Measurements from ENCODE around the gene ERI3. TPM values are rescaled to one million over a fixed set of nuclear protein-coding genes. Genes with fewer than 3 reads are reported as not detected.

ERI3 gene
- total and polyA plus RNA-seq, 9 of the 15 experiments (the other 6 are each of a cell fraction or from before 2014, with no cell fraction given): 47.8 to 93.4 (median 67.2) TPM

GRCh38 chr1:44290250-44291094, 64.6 kb downstream of the ERI3 start (continued):
- TF ChIP-seq CUX1 (CRISPR knock-in tag; IDR thresholded peaks at IDR 0.05): no peak; the same call in 1 of the 2 replicates
- TF ChIP-seq ZC3H4 (CRISPR knock-in tag; IDR thresholded peaks at IDR 0.05; ENCODE audit: borderline replicate concordance): no peak
- no peak for TF ChIP-seq RNF219 (CRISPR knock-in tag; IDR thresholded peaks at IDR 0.05)
- peak; percentile 42 for TF ChIP-seq ETV1 (tag; conservative IDR thresholded peaks at IDR 0.05; ENCODE audit: low read depth)
- TF ChIP-seq HMG20B (CRISPR knock-in tag; IDR thresholded peaks at IDR 0.05): no peak
- no peak for TF ChIP-seq POU5F1 (IDR thresholded peaks at IDR 0.05; ENCODE audit: borderline replicate concordance, low read depth, low read length, partially characterized antibody)
- peak; percentile 67; the same call in 1 of the 2 replicates for TF ChIP-seq FOXP4 (CRISPR knock-in tag; IDR thresholded peaks at IDR 0.05; ENCODE audit: borderline replicate concordance)
- peak; percentile 98 for TF ChIP-seq ARID1B (IDR thresholded peaks at IDR 0.05)
- no peak for TF ChIP-seq ESRRB (CRISPR knock-in tag; IDR thresholded peaks at IDR 0.05; ENCODE audit: borderline replicate concordance)
- TF ChIP-seq MEIS2 (IDR thresholded peaks at IDR 0.05; ENCODE audit: partially characterized antibody): peak; percentile 94
- no peak for TF ChIP-seq ZNF408 (CRISPR knock-in tag; IDR thresholded peaks at IDR 0.05; ENCODE audit: low read depth)
- peak; percentile 100 for TF ChIP-seq CTBP1 (IDR thresholded peaks at IDR 0.05; ENCODE audit: borderline replicate concordance)
- TF ChIP-seq E2F1 (CRISPR knock-in tag; IDR thresholded peaks at IDR 0.05): no peak
- peak; percentile 85; the same call in 1 of the 2 replicates for TF ChIP-seq ZNF583 (CRISPR knock-in tag; IDR thresholded peaks at IDR 0.05)
